Fibroblast of mammary gland (primary cell): ENCODE results near the gene RNASEH2A.
A peak's percentile ranks its signal among the peaks of the same experiment; 100 is the strongest.

Experiments
- DNase-seq: peaks from one replicate; pipeline ENCODE4 v3.0.0-alpha.2; 2010; ENCODE audit warnings: low read depth
- H3K4me3 ChIP-seq: 2 replicates; pipeline ENCODE4 v1.5.1; 2011; ENCODE audit warnings: low read depth, mild to moderate bottlenecking, low read length, moderate library complexity; ENCODE audit not compliant: control insufficient read depth
- TF ChIP-seq, protein P1 (sequence below): conservative IDR thresholded peaks from 2 replicates; pipeline ENCODE4 v1.5.1; 2011; ENCODE audit warnings: low read depth, low read length, inconsistent platforms; ENCODE audit not compliant: control insufficient read depth, insufficient read depth

Gene RNASEH2A

DNA sequence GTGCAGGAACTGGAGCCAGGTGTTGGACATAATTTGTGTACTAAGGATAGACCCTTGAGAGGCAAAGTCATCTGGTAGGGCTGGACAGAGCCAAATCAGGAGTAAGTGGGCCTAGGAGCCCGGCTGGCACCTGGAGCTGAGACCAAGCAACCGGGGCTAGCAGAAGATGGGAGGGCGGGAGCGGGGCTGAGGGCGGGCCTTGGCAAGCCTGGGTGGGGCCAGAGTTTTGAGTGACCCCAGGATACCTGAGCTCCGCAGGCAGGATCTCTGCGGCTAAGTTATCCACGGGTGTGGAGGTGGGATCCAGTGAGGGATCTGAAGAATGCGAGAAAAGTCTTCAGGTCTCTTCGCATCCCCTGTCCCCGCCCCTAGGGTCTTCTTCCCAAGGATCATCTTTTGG, 39.2 kb upstream of the RNASEH2A start:
- no peak for DNase-seq
- TF ChIP-seq, protein P1, sequence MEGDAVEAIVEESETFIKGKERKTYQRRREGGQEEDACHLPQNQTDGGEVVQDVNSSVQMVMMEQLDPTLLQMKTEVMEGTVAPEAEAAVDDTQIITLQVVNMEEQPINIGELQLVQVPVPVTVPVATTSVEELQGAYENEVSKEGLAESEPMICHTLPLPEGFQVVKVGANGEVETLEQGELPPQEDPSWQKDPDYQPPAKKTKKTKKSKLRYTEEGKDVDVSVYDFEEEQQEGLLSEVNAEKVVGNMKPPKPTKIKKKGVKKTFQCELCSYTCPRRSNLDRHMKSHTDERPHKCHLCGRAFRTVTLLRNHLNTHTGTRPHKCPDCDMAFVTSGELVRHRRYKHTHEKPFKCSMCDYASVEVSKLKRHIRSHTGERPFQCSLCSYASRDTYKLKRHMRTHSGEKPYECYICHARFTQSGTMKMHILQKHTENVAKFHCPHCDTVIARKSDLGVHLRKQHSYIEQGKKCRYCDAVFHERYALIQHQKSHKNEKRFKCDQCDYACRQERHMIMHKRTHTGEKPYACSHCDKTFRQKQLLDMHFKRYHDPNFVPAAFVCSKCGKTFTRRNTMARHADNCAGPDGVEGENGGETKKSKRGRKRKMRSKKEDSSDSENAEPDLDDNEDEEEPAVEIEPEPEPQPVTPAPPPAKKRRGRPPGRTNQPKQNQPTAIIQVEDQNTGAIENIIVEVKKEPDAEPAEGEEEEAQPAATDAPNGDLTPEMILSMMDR: no peak
- H3K4me3 ChIP-seq: no peak overlapping the region

DNA sequence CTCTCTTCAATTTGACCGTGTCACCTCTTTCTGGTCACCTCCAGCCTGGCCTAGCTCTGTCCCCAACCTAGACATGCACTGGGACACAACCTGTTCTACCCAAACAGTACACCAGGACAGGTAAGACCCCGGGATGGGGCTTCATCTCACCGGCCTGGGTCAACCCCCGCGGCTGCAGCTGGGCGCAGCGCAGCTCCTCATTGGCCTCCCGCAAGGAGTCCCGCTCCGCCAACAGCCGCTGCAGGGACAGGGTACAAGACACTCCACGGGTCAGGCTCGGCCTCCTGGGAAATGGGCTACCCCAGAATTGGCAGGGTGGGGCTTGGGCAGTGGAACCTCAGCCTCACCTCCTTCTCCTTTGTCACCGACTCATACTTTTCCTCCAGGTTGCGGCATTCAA, 38.7 kb upstream of the RNASEH2A start:
- H3K4me3 ChIP-seq: no peak overlapping the region
- DNase-seq: no peak
- TF ChIP-seq, protein P1: no peak

DNA sequence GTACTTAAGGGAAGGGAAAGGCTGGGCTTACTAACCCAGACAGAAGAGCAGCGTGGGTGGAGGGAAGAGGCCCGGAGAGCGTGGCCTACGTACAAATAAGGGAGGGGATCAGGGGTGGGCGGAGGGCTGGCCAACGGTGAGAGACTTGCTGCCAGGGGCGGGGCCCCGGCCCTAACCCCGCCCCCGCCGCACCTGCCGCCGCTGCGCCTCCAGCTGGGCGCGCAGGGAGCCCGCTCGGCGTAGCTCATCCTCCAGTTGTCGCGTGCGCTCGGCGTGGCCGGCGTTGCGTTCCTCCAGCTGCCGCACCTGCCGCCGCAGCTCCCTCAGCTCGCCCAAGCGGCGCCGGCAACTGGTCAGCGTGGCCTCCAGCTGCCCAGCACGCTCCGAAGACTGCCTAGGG, 36.7 kb upstream of the RNASEH2A start:
- DNase-seq: no peak
- TF ChIP-seq, protein P1: no peak
- H3K4me3 ChIP-seq: no peak overlapping the region

DNA sequence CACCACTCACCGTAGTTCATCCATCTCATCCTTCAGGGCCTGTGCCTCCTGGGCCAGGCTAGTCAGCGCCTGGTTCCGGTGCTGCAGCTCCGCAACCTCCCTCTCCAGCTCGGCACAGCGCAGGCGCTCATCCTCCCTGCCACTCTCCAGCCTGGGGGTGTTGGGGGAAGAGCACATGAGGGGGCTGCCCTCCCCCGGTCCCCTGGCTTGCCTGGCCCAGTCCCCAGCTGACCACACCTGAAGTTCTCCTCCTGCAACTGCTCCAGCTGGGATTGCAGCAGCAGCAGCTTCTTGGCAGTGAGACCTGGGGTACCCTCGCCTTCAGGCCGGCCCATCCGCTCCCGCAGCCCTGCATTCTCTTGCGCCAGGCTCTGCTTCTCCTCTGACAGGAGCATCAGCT, 35.5 kb upstream of the RNASEH2A start:
- no peak overlapping the region for H3K4me3 ChIP-seq
- DNase-seq: no peak
- TF ChIP-seq, protein P1: no peak

DNA sequence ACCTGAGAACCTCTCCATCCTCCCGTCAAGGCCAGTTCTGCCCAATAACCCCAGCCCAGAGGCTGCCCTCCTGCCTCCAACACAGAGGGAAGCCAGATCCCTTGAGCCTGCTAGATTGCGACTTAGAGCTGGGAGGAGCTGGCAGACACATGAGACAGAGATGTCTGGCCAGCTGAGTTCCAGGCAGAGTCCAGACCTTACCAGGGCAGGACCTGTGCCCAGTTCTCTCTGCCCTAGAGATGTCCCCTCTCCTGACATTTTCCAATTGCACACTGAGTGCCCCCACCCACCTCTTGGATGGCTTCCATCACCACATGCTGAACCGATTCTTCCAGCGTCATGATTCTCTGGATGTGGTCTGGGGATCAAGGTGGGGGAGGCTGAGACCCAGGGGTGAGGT, 34.1 kb upstream of the RNASEH2A start:
- TF ChIP-seq, protein P1: no peak
- no peak overlapping the region for H3K4me3 ChIP-seq
- DNase-seq: no peak

DNA sequence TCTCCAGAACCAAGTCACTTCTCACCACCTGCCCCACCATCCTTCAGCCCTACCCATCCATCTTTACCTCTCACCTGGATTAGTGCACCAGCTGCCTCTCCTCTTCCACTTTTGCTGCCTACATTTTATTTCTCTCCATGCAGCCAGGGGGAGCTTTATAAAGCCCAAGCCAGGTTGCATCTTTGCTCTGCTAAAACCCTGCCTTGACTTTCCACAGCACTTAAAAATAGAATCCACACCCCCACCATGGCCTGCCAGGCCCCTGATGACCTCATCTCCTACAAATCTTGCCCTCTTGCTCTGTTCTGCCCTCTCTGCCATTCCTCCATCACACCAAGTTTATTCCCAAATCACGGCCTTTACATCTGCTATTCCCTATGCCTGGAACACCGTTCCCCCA, 32.8 kb upstream of the RNASEH2A start:
- TF ChIP-seq, protein P1: peak; percentile 48
- H3K4me3 ChIP-seq: no peak overlapping the region
- DNase-seq: peak; percentile 50
